Keratinocyte (primary cell): Measurements from ENCODE around the gene KLK3. TPM values are rescaled to one million over a fixed set of nuclear protein-coding genes. Genes with fewer than 3 reads are reported as not detected.

Experiments used
- DNase-seq: peaks from one replicate; pipeline ENCODE4 v3.0.0-alpha.2; 2011; ENCODE audit warnings: low read depth, missing footprints, low spot score
- FAIRE-seq: peaks from 2 replicates; lab custom pipeline; 2011; peaks lifted over from hg19 to GRCh38; lab: Jason Lieb, UNC
- H2AFZ ChIP-seq: 2 replicates; pipeline ENCODE4 v1.6.0; 2012; ENCODE audit warnings: low read length, control low read depth, inconsistent platforms; ENCODE audit not compliant: control insufficient read depth
- H3K27ac ChIP-seq: 2 replicates; pipeline ENCODE4 v1.5.1; 2011; ENCODE audit warnings: low read length; ENCODE audit not compliant: control insufficient read depth, insufficient read depth
- H3K27me3 ChIP-seq: 3 replicates; pipeline ENCODE4 v1.6.0; 2011; ENCODE audit warnings: low read length; ENCODE audit not compliant: control insufficient read depth, insufficient read depth; ENCODE audit errors: extremely low read depth
- H3K36me3 ChIP-seq, 2 experiments: 2 replicates in 1 of 2; 3 replicates in 1 of 2; pipeline ENCODE4 v1.5.1; 2011; ENCODE audit warnings: low read length in 2 of 2, mild to moderate bottlenecking in 1 of 2; ENCODE audit not compliant: control insufficient read depth in 2 of 2, insufficient read depth in 2 of 2; ENCODE audit errors: extremely low read depth in 1 of 2
- H3K4me1 ChIP-seq: 3 replicates; pipeline ENCODE4 v1.5.1; 2011; ENCODE audit warnings: low read length; ENCODE audit not compliant: control insufficient read depth, insufficient read depth; ENCODE audit errors: extremely low read depth
- H3K4me2 ChIP-seq: 3 replicates; pipeline ENCODE4 v1.6.0; 2011; ENCODE audit warnings: low read depth, low read length; ENCODE audit not compliant: control insufficient read depth, insufficient read depth; ENCODE audit errors: extremely low read depth
- H3K4me3 ChIP-seq, 3 experiments: fragments of 200-600 bp in 1 of 3; sonication (generic) in 1 of 3; 2 replicates in 2 of 3; 3 replicates in 1 of 3; pipeline ENCODE4 v1.5.1; 2011 to 2016; ENCODE audit warnings: low read length in 3 of 3, mild to moderate bottlenecking in 3 of 3, control low read depth in 2 of 3, inconsistent platforms in 1 of 3, low read depth in 1 of 3, mixed read lengths in 1 of 3, mixed run types in 1 of 3, moderate library complexity in 1 of 3; ENCODE audit not compliant: control insufficient read depth in 2 of 3, insufficient read depth in 2 of 3; ENCODE audit errors: extremely low read depth in 1 of 3
- H3K79me2 ChIP-seq: 2 replicates; pipeline ENCODE4 v1.6.0; 2012; ENCODE audit warnings: low read length; ENCODE audit not compliant: control insufficient read depth, insufficient read depth
- H3K9ac ChIP-seq: 3 replicates; pipeline ENCODE4 v1.6.0; 2011; ENCODE audit warnings: low read length; ENCODE audit not compliant: control insufficient read depth, insufficient read depth; ENCODE audit errors: extremely low read depth
- H3K9me1 ChIP-seq: 3 replicates; pipeline ENCODE4 v1.6.0; 2011; ENCODE audit warnings: low read length; ENCODE audit not compliant: control insufficient read depth, insufficient read depth; ENCODE audit errors: extremely low read depth
- H3K9me3 ChIP-seq: 2 replicates; pipeline ENCODE4 v1.5.1; 2012; ENCODE audit warnings: low read depth, low read length; ENCODE audit not compliant: control insufficient read depth
- H4K20me1 ChIP-seq: 3 replicates; pipeline ENCODE4 v1.6.0; 2011; ENCODE audit warnings: low read length; ENCODE audit not compliant: control insufficient read depth, insufficient read depth; ENCODE audit errors: extremely low read depth
- EZH2 ChIP-seq: IDR thresholded peaks from one replicate; pipeline ENCODE4 v1.6.1; 2012; ENCODE audit warnings: inconsistent platforms, mild to moderate bottlenecking, low read length, moderate library complexity
- dilution Hi-C: fragments of 300-500 bp; cut with MboI; formaldehyde crosslinking; loops from one replicate; pipeline ENCODE4 v1.7.0; 2020; ENCODE audit warnings: low sequenced_read_pairs; ENCODE audit not compliant: extremely low pct_ligation_motif_present
- polyA plus RNA-seq, 5 experiments: library from polyadenylated mRNA; depleted of rRNA in 3 of 5; stranded (reverse) in 3 of 5; stranded (forward) in 1 of 5; unstranded in 1 of 5; fragments of >200 nt; gene quantifications; 1 replicate in 1 of 5; 2 replicates in 3 of 5; 3 replicates in 1 of 5; pipeline versions ENCODE4 v1.2.1 to v1.2.3, GENCODE V29; 2011 to 2012; ENCODE audit warnings: missing spikeins in 2 of 5, low read depth in 1 of 5, low replicate concordance in 1 of 5
- TF ChIP-seq, protein P1 (sequence below), 3 experiments: IDR thresholded peaks in 1 of 3; conservative IDR thresholded peaks in 1 of 3; optimal IDR thresholded peaks in 1 of 3; 2 replicates in 2 of 3; 3 replicates in 1 of 3; pipeline versions ENCODE3 to v1.5.1; 2011; ENCODE audit warnings: low read length in 3 of 3, mild to moderate bottlenecking in 3 of 3, moderate library complexity in 2 of 3, control low read depth in 1 of 3, inconsistent platforms in 1 of 3; ENCODE audit not compliant: insufficient read depth in 2 of 3; ENCODE audit errors: extremely low read depth in 1 of 3

KLK3 gene
- polyA plus RNA-seq, 1 donor (not counting 4 experiments of a cell fraction or from before 2014, with no cell fraction given): not detected

DNA sequence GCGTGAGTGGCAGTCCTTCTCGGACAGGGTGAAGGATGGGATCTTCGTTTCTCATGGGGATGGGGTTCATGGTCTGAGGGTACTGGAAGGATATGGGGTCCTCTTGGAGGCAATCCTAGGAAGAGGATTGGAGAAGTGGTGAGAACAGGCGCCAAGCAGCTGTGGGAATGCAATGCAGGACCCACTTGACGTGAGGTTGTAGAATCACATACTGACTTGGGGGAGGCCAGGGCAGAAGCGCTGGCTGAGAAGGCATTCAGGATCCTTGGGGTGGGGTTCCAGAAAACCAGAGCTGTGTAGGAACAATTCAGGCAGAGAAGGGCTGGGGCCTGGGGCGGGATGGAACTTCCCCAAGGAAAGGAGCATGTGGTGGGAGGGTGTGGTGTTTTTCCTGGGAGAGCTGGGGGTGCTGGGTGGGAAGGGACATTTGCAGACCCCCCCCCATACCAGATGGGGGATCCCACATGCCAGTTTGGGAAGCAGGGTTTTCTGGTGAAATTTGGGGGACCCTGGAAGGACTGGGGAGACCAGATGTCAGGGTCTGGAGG is 32.0 kb upstream of the KLK3 start:
- Histone ChIP-seq H2AFZ (no peak overlapping the region), H3K27me3 (peaks cover 33% of the 10 kb centered on the region), H3K9me3 (no peaks in the 10 kb centered on the region), H3K9ac (no peak overlapping the region), H3K27ac (no peak overlapping the region), H3K79me2 (no peaks in the 10 kb centered on the region), H3K36me3 (no peaks in the 10 kb centered on the region), H3K4me2 (no peak overlapping the region), H4K20me1 (no peaks in the 10 kb centered on the region), H3K4me3 (no peak overlapping the region), H3K4me1 (no peaks in the 10 kb centered on the region), H3K9me1 (no peaks in the 10 kb centered on the region)
- TF ChIP-seq, protein P1, sequence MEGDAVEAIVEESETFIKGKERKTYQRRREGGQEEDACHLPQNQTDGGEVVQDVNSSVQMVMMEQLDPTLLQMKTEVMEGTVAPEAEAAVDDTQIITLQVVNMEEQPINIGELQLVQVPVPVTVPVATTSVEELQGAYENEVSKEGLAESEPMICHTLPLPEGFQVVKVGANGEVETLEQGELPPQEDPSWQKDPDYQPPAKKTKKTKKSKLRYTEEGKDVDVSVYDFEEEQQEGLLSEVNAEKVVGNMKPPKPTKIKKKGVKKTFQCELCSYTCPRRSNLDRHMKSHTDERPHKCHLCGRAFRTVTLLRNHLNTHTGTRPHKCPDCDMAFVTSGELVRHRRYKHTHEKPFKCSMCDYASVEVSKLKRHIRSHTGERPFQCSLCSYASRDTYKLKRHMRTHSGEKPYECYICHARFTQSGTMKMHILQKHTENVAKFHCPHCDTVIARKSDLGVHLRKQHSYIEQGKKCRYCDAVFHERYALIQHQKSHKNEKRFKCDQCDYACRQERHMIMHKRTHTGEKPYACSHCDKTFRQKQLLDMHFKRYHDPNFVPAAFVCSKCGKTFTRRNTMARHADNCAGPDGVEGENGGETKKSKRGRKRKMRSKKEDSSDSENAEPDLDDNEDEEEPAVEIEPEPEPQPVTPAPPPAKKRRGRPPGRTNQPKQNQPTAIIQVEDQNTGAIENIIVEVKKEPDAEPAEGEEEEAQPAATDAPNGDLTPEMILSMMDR (optimal IDR thresholded peaks at IDR 0.05 in 1 of 3, IDR thresholded peaks at IDR 0.05 in 1 of 3, conservative IDR thresholded peaks at IDR 0.05 in 1 of 3; ENCODE audit: extremely low read depth in 1 of 3, insufficient read depth in 2 of 3, low read length in 3 of 3): no peak
- no peak for TF ChIP-seq EZH2
- DNase-seq (no peak), FAIRE-seq (no peak)
- dilution Hi-C loops: no loop called here

DNA sequence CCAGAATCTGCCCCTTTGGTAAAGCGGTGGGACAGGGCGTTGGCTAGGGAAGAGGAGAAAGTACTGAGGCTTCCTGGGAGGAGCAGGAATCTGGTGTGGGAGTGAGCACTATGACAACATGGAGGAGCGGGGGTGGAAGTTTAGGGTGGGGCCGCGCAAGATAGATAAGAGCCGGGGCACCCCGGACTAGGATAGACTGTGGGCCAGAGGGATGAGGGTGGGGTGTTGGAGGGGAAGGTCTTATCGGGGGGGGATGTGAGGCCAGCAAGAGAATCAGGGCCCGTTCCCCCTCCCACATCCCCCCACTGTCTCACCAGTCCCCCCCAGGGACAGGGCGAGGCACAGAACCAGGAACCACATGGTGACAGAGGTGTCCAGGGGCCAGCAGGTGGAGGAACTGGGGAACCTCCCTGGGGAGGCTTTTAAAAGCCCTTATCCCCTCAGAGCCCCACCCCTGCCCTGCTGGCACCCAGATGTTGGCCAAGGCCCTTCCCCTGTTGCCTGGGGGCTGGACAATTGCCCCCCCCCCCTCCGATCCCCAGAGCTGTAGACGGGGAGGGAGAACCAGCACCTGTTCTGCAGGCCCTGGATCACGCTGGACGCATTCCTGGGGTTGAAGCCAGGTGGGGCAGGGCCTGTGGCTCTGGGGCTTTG is 31.2 kb upstream of the KLK3 start, which contains the start of gene KLK1:
TSS of gene KLK1 (minus strand) at position 399 of the 654 bp plus-strand sequence. CDS start at position 360, 39 bp downstream.
- Histone ChIP-seq H3K9ac (no peak within 1 kb of the TSS), H3K79me2 (no peaks in the 10 kb centered on the region), H2AFZ (no peak within 1 kb of the TSS), H4K20me1 (no peaks in the 10 kb centered on the region), H3K4me3 (no peak within 1 kb of the TSS), H3K27ac (no peak within 1 kb of the TSS), H3K9me3 (no peaks in the 10 kb centered on the region), H3K4me1 (no peaks in the 10 kb centered on the region), H3K27me3 (peaks cover 32% of the 10 kb centered on the region), H3K9me1 (no peaks in the 10 kb centered on the region), H3K4me2 (no peak within 1 kb of the TSS), H3K36me3 (no peaks in the 10 kb centered on the region)
- TF ChIP-seq EZH2: no peak
- TF ChIP-seq, protein P1 (optimal IDR thresholded peaks at IDR 0.05 in 1 of 3, IDR thresholded peaks at IDR 0.05 in 1 of 3, conservative IDR thresholded peaks at IDR 0.05 in 1 of 3; ENCODE audit: extremely low read depth in 1 of 3, insufficient read depth in 2 of 3, low read length in 3 of 3): no peak
- FAIRE-seq (no peak), DNase-seq (no peak)
- dilution Hi-C loops: no loop called here
